ENCODE results near the gene ZBED4.
A peak's percentile ranks its signal among the peaks of the same experiment; 100 is the strongest.
"Not testable (repeated sequence)": the region's sequence is repeated elsewhere in the genome, so short reads cannot be mapped to it uniquely, and the experiment has no call there.

ZBED4 gene, protein sequence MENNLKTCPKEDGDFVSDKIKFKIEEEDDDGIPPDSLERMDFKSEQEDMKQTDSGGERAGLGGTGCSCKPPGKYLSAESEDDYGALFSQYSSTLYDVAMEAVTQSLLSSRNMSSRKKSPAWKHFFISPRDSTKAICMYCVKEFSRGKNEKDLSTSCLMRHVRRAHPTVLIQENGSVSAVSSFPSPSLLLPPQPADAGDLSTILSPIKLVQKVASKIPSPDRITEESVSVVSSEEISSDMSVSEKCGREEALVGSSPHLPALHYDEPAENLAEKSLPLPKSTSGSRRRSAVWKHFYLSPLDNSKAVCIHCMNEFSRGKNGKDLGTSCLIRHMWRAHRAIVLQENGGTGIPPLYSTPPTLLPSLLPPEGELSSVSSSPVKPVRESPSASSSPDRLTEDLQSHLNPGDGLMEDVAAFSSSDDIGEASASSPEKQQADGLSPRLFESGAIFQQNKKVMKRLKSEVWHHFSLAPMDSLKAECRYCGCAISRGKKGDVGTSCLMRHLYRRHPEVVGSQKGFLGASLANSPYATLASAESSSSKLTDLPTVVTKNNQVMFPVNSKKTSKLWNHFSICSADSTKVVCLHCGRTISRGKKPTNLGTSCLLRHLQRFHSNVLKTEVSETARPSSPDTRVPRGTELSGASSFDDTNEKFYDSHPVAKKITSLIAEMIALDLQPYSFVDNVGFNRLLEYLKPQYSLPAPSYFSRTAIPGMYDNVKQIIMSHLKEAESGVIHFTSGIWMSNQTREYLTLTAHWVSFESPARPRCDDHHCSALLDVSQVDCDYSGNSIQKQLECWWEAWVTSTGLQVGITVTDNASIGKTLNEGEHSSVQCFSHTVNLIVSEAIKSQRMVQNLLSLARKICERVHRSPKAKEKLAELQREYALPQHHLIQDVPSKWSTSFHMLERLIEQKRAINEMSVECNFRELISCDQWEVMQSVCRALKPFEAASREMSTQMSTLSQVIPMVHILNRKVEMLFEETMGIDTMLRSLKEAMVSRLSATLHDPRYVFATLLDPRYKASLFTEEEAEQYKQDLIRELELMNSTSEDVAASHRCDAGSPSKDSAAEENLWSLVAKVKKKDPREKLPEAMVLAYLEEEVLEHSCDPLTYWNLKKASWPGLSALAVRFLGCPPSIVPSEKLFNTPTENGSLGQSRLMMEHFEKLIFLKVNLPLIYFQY

DNA sequence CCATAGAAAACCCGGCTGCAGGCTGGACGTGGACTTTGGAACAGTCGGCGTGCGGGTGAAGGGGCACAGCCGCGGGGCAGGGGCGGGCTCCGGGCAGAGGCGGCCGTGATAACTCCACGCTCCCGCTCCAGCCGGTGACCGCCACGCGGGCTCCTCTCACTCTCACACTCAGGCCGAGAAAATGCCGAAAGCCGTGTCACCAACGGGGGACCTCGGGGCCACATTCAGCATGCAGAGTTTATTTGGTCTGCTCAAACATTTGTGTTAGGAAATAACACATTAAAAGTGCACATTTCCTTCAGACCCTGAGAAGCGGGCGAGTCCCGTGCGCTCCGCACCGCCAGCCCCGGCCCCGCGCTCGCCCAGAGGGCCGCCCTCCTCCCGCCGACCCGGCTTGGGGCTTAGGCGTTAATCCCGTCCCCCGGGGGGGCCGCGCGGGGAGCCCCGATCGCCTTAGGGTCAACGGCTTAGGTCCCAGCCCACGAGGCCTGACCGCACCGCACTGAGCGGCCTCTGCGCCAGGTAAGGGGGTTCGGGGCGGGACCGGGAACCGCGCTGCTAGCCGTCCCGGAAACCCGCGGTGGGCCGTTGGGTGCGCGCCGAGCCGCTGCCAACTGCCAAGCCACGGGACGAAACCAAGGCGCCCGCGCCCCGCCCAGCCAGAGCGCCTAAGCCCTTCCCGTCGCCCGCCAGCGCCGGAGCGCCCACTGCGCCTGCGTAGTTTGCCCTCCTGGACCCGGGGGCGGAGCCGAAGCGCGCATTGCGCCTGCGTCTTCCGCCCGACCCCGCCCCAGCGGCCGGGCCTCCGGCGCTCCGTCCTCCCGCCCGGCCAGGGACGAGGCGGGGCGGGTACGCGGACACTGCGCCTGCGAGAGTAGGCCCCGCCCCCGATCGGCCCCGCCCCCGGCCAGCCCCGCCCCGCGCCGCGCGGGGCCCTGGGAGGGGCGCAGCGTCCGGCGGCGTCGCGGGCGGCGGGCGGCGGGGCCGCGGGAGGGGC is at the start of gene ZBED4:
Gene ZBED4 (plus strand): TSS at position 947 of the 997 bp plus-strand sequence. CDS start 29,819 bp downstream, outside the sequence.
- peak; percentile 96 to 100 for DNase-seq

DNA sequence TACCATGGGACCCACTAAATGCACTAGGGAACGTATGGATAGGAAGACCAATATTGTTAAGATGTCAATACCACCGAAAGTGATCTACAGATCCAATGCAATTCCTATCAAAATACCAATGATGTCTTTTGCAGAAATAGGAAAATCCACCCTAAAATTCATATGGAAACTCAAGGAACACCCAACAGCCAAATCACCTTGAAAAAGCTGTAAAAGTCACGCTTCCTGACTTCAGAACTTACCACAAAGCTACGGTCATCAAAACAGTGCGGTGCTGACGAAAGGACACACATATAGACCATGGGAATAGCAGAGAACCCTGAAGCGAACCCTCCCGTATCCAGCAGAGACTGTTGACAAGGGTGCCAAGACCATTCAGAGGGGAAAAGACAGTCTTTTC is 46.5 kb upstream of the ZBED4 start:
- no peak for DNase-seq

DNA sequence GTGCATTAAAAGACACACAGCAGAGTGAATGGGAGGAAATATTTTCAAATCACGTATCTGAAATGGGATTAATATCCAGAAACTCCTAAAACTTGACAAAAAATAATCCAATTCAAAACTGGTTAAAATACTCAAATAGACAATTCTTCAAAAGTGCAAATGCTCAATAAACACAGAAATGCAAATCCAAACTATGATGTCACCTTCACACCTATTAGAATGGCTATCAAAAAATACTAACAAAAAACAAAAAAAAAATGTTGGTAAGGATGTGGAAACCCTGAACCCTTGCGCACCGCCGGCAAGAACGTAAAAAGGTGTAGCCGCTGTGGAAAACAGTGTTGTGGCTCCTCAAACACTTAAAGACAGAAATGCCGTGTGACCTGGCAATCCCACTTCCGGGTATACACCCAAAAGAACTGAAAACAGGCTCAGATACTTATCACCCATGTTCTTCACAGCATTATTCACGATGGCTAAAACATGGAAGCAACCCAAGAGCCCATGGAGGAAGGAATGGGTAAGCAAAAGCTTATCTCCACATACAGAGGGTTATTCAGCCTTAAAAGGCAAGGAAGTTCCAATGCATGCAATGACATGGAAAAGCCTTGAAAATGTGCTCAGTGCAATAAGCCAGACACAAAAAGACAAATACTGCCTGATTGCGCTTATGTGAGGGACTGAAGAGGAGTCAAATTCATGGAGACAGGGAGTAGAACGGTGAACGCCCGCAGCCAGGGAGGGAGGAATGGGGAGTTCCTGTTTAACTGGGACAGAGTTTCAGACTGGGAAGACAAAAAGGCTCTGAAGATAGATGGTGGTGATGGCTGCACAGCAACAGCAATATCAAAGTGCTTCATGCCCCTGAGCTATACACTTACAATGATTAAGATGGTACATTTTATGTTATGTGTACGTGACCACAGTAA is 45.6 kb upstream of the ZBED4 start:
- DNase-seq = no peak

DNA sequence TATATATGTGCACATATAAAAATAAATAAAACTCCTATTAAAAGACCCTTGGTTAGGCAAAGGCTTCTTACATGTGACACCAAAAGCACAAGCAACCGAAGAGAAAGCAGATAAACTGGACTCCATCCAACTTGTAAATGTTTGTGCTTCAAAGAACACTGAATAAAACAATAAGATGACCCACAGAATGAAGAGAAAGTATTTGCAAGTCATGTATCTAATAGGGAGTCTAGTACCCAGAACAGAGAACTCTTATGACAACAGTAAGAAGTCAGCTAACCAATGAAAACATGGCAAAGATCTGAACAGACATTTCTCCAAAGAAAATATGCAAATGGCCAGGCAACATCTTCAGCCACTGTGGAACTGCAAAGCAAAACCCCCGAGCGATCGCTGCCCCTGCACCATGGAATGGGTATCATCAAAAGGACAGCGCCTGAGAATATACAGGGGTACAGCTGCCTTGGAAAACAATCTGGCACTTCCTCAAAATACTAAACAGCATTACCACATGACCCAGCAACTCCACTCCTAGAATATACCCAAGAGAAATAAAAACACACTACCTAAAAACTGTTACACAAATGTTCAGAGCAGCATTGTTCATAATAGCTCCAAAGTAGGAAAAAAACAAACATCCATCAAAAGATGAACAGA is 43.2 kb upstream of the ZBED4 start:
- no peak for DNase-seq

DNA sequence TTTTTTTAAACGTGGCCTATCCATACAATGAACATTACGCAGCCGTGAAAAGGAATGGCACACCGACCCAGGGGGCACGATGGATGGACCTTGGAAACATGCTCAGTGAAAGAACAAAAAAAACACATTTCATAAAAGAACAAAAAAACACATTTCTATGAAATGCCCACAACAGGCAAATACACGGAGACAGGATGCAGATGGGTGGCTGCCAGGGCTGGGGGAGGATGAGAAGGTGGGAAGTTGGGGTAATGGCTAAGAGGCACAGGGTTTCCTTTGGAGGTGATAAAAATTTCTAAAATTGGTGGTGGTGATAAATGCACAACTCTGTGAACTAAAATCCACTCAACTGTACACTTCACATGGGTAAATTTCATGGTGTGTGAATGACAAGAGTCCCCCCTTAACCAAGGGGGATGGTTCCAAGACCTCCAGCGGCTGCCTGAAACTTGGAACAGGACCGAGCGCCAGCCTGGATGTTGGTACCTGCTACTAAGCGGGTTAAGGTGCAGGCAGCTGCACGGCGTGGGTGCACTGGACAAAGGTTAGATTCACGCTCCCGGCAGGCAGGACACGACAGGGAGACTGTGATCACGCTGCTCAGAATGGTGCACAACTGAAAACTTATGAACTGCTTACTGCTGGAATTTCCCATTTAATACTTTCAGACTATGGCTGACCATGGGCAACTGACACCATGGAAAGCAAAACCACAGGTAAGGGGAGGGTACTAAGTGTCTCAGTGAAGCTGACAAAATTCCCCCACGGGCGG is 42.4 kb upstream of the ZBED4 start:
- DNase-seq = no peak

DNA sequence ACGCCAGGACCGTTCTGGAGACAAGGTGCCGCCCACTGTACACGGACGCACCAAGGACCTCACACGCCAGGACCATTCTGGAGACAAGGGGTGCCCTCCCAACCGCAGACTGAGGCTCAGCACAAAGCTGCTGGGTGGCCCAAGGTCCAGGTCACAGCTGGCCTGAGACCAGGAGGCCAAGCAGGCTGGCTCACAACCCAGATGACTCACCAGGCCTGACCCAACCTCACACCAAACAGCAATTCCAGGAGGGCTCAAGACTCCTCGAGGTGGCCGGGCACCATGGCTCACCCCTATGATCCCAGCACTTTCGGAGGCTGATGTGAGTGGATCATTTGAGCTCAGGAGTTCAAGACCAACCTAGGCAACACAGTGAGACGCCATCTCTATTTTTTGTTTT is 40.8 kb upstream of the ZBED4 start:
- no peak for DNase-seq

GRCh38 chr22:49814164-49814686 is 39.4 kb upstream of the ZBED4 start:
- DNase-seq = no peak

GRCh38 chr22:49814856-49815255 is 38.8 kb upstream of the ZBED4 start:
- no peak for DNase-seq

DNA sequence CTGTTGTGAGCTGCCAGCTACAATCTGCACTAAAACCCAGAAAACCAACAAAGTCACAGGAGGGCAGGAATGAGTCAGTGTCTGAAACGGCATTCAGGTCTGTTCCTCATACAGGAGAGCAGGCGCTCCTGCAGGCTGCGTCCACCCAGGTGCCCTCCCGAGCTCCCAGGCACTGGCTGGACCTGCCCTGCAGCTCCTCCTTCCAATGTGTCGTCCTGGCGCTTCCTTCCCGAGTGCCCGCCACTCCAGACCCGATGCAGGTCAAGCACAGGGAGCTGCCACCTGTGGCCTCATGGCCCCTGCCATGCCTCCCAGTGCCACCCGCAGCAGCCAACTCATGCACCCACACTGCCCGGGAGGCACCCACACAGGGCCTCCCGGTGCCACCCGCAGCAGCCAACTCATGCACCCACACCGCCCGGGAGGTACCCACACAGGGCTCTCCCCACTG is 38.0 kb upstream of the ZBED4 start:
- no peak for DNase-seq

- DNase-seq = no peak
Observed at GRCh38 chr22:49817359-49817758, 36.3 kb upstream of the ZBED4 start.

DNA sequence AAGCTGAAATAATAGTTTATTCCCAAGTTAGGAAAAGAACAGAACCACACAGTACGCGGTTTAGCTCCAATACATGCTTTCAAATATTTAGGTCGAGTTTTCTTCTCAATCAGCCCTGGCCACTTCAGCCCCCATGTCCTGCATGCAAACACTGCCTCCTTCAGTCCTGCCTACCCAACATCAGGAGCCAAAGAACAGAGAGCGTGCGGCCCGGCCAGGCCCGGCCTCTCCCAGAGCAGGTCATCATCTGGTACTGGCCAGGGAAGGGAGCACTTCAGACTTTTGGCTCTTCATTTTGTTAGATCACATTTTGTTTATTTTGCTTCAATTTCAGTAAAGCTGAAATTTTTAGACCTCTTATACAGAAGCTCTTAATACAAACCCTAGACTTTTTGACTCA is 32.7 kb upstream of the ZBED4 start:
- DNase-seq = no peak

- DNase-seq = not testable (repeated sequence)
Observed at GRCh38 chr22:49821741-49822140, 31.9 kb upstream of the ZBED4 start.

DNA sequence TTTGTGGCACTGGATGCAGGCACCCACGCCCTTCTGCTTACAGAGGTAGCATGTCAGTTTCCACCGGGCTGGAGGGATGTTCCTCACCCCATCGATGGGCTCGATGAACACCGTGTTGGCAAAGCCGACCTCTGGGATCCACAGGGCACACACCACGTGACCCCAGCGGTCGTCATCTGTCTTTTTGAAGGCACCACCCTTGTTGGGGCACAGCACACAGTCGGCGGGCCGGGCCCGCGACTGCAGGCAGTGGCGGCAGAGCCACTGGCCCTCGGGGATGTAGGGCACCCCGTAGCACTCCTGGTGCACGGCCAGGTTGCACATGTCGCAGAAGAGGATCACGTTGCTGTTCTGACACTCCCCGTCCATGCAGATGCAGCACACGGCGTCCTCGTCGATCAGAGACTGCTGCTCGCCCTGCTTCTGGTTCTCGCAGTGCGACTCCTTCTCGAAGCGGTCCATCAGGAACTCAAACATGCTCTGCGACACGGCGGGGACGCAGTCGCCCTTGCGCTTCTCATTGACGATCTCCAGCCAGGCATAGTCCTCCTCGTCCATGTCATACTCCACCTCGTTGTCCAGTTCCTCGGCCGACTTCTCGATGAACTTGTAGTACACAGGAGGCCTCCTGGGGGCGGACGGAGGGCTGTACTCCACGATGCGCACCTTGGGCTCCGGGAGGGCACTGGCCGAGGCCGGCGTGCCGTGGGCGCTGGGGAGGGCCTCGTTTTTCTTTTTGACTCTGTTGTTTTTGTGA is 30.2 kb upstream of the ZBED4 start:
- no peak for DNase-seq

GRCh38 chr22:49824185-49824925 is 29.3 kb upstream of the ZBED4 start:
- DNase-seq = no peak

DNA sequence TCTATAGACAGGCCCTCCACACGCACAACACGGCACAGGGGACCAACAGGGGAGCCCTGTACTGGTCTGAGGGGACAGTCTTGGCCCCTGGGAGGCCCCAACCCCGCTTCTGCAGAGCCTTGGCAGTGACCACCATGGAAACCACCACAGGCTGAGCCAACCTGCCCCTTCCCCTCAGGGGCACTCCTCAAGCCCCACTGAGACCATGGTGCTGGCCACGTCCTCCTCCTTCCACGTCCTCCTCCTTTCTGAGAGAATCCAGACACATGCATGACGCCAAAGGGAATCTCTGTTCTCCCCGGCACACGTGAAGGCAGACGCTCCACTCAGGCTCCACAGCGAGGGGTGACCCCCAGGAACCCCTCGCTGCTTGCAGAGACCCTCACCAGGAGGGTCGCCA is 28.7 kb upstream of the ZBED4 start:
- no peak for DNase-seq

DNA sequence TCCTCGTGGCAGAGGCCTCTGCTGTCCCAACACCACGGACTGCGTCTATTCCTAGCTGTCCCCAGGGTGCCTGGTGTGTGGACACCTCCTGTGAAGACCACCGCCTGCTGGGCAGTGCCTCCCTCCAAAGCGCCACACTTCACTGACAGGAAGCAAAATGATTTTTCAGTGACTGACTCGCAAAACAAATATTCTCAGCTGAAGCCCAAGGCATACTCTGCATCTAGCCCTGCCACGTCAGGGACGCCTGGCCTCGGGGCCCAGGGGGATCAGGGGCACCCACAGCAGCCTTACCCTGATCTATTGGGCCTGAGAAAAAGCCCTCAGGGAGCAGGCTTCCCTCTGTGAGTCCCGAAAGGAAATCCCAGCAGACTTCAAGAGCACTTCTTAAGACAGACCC is 28.2 kb upstream of the ZBED4 start:
- no peak for DNase-seq

GRCh38 chr22:49825944-49826602 is 27.6 kb upstream of the ZBED4 start:
- peak; percentile 14 to 29 for DNase-seq

Data from inflammatory macrophage treated with lipopolysaccharide for 1 hour (primary cell).